ENCODE measurements around the gene IL2RA. TPM values are rescaled to one million over a fixed set of nuclear protein-coding genes. Genes with fewer than 3 reads are reported as not detected.
A peak's percentile ranks its signal among the peaks of the same experiment; 100 is the strongest.

The IL2RA gene
- total and polyA plus RNA-seq, 12 donors, result 0.19 to 9.1 (median 0.82) TPM

DNA sequence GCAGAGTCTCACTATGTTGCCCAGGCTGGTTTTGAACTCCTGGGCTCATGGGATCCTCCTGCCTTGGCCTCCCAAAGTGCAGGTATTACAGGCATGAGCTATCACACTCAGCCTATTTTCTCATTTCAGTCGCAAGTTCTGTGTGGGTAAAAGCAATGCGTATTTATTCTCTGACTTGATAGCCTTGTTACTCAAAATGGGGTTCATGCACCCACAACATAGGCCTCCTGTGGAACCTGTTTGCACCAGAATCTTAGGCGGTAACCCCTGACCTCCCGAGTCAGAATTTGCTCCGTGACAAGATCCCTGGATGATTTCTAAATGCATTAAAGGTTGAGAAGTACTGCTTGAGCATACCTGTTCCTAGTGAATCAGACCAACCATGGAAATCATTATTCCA is 7.3 kb downstream of the IL2RA start:
- Histone ChIP-seq H3K4me1 (peaks cover 0 to 78% (median 52%) of the 10 kb centered on the region in 9 donors), H3K27me3 (no peaks in the 10 kb centered on the region), H3K9me3 (no peaks in the 10 kb centered on the region), H3K27ac (peak overlapping the region in 8 of 10 donors; percentile 47 to 89 (median 64)), H3K36me3 (no peaks in the 10 kb centered on the region), H3K4me3 (no peak overlapping the region)
- no peak for ATAC-seq
- intact Hi-C loops (cut with DNase I), result loop anchor here in 2 of 10 donors (2.0 to 5.0 kb wide), 3 partner anchors 32 to 108 kb away; no protein-coding TSS in a partner anchor
- 92 to 96% methylated on average over 5 of the region's 5 CpGs for WGBS, 2 donors
- TF ChIP-seq CTCF (IDR thresholded peaks at IDR 0.05), result no peak
- no peak for DNase-seq

- H3K4me1 ChIP-seq, result peaks cover 0 to 75% (median 52%) of the 10 kb centered on the region in 9 donors
- ATAC-seq, result peak; percentile 48 to 92 (median 82)
- H3K36me3 ChIP-seq, result no peaks in the 10 kb centered on the region
- TF ChIP-seq CTCF (IDR thresholded peaks at IDR 0.05), result no peak
- H3K27ac ChIP-seq, result peak overlapping the region; percentile 43 to 89 (median 62)
- WGBS, 2 donors, result 44 to 52% methylated on average over 18 of the region's 18 CpGs
- no peak overlapping the region for H3K4me3 ChIP-seq
- H3K9me3 ChIP-seq, result no peaks in the 10 kb centered on the region
- DNase-seq, result peak; percentile 63 to 67
- intact Hi-C loops (cut with DNase I), result loop anchor here in 2 of 10 donors (2.0 to 5.0 kb wide), 3 partner anchors 33 to 107 kb away; no protein-coding TSS in a partner anchor
- H3K27me3 ChIP-seq, result no peaks in the 10 kb centered on the region
Measured at GRCh38 chr10:6053816-6054631, 8.1 kb downstream of the IL2RA start.

GRCh38 chr10:6053303-6053702 is 8.9 kb downstream of the IL2RA start:
- Histone ChIP-seq H3K9me3 (no peaks in the 10 kb centered on the region), H3K4me3 (no peak overlapping the region), H3K4me1 (peaks cover 0 to 72% (median 52%) of the 10 kb centered on the region in 9 donors), H3K36me3 (no peaks in the 10 kb centered on the region), H3K27me3 (no peaks in the 10 kb centered on the region), H3K27ac (peak overlapping the region in 9 of 10 donors; percentile 29 to 89 (median 62))
- DNase-seq, result no peak
- intact Hi-C loops (cut with DNase I), result loop anchor here in 1 of 10 donors (2.0 to 5.0 kb wide), 3 partner anchors 33 to 106 kb away; no protein-coding TSS in a partner anchor
- 68 to 78% methylated on average over 4 of the region's 4 CpGs for WGBS, 2 donors
- no peak for TF ChIP-seq CTCF (IDR thresholded peaks at IDR 0.05)
- no peak for ATAC-seq

- TF ChIP-seq CTCF (IDR thresholded peaks at IDR 0.05), result no peak
- no peaks in the 10 kb centered on the region for H3K27me3 ChIP-seq
- no peaks in the 10 kb centered on the region for H3K9me3 ChIP-seq
- H3K4me1 ChIP-seq, result peaks cover 0 to 65% (median 47%) of the 10 kb centered on the region in 9 donors
- 86 to 87% methylated on average over 17 of the region's 17 CpGs for WGBS, 2 donors
- no peak overlapping the region for H3K4me3 ChIP-seq
- intact Hi-C loops (cut with DNase I), result loop anchor here in 1 of 10 donors (2.0 to 5.0 kb wide), 3 partner anchors 34 to 105 kb away; no protein-coding TSS in a partner anchor
- H3K27ac ChIP-seq, result peak overlapping the region in 9 of 10 donors; percentile 29 to 89 (median 62)
- no peaks in the 10 kb centered on the region for H3K36me3 ChIP-seq
- ATAC-seq (no peak), DNase-seq (no peak)
Measured at GRCh38 chr10:6052247-6053221, 9.6 kb downstream of the IL2RA start.
